ENCODE results near the gene B3GNT7.

The B3GNT7 gene

GRCh38 chr2:231421051-231421580, 25.6 kb downstream of the B3GNT7 start:
- Histone ChIP-seq H3K23ac (ENCODE audit: low read length) (no peak overlapping the region), H2AK5ac (ENCODE audit: low read length) (no peak overlapping the region), H2BK120ac (ENCODE audit: low read depth, low read length) (no peak overlapping the region), H3K36me3 (ENCODE audit: control insufficient read depth, insufficient read depth, low read length) (no peaks in the 10 kb centered on the region), H3K4me1 (ENCODE audit: control insufficient read depth, low read depth, low read length) (no peaks in the 10 kb centered on the region), H3K79me1 (ENCODE audit: low read length) (no peaks in the 10 kb centered on the region), H3K27ac (ENCODE audit: low read depth, low read length) (no peak overlapping the region), H2BK15ac (replicated peaks; ENCODE audit: low read depth) (no peak overlapping the region), H3K4me2 (ENCODE audit: low read length) (no peak overlapping the region), H3K79me2 (ENCODE audit: control insufficient read depth, insufficient read depth, low read length) (no peaks in the 10 kb centered on the region), H4K8ac (ENCODE audit: low read depth, low read length) (no peak overlapping the region), H3K27me3 (ENCODE audit: insufficient read depth, low read length, poor library complexity) (no peaks in the 10 kb centered on the region), H4K5ac (ENCODE audit: low read length) (no peak overlapping the region), H3K9ac (ENCODE audit: low read length) (no peak overlapping the region), H3K18ac (ENCODE audit: low read length) (no peak overlapping the region), H3K4ac (ENCODE audit: low read depth, low read length) (no peak overlapping the region), H2BK5ac (ENCODE audit: low read length) (no peak overlapping the region), H3K4me3 (ENCODE audit: low read length) (no peak overlapping the region), H3K56ac (ENCODE audit: low read length) (no peak overlapping the region)
- WGBS (ENCODE audit: extremely low coverage, insufficient coverage, low lambda C conversion rate): no CpG with 5 or more reads among the region's 9 CpGs
- no peak for DNase-seq

GRCh38 chr2:231422056-231422455, 26.5 kb downstream of the B3GNT7 start:
- no peak overlapping the region for H4K5ac ChIP-seq (ENCODE audit: low read length)
- H3K4me2 ChIP-seq (ENCODE audit: low read length): no peak overlapping the region
- no peaks in the 10 kb centered on the region for H3K79me1 ChIP-seq (ENCODE audit: low read length)
- H3K18ac ChIP-seq (ENCODE audit: low read length): no peak overlapping the region
- H2BK5ac ChIP-seq (ENCODE audit: low read length): no peak overlapping the region
- H2AK5ac ChIP-seq (ENCODE audit: low read length): no peak overlapping the region
- H3K4me1 ChIP-seq (ENCODE audit: control insufficient read depth, low read depth, low read length): no peaks in the 10 kb centered on the region
- H3K79me2 ChIP-seq (ENCODE audit: control insufficient read depth, insufficient read depth, low read length): no peaks in the 10 kb centered on the region
- H3K23ac ChIP-seq (ENCODE audit: low read length): no peak overlapping the region
- no peak overlapping the region for H3K27ac ChIP-seq (ENCODE audit: low read depth, low read length)
- H3K9ac ChIP-seq (ENCODE audit: low read length): no peak overlapping the region
- no peak overlapping the region for H2BK15ac ChIP-seq (replicated peaks; ENCODE audit: low read depth)
- no peak overlapping the region for H2BK120ac ChIP-seq (ENCODE audit: low read depth, low read length)
- H3K4me3 ChIP-seq (ENCODE audit: low read length): no peak overlapping the region
- H3K4ac ChIP-seq (ENCODE audit: low read depth, low read length): no peak overlapping the region
- DNase-seq: no peak
- no peak overlapping the region for H4K8ac ChIP-seq (ENCODE audit: low read depth, low read length)
- H3K56ac ChIP-seq (ENCODE audit: low read length): no peak overlapping the region
- no peaks in the 10 kb centered on the region for H3K36me3 ChIP-seq (ENCODE audit: control insufficient read depth, insufficient read depth, low read length)
- no peaks in the 10 kb centered on the region for H3K27me3 ChIP-seq (ENCODE audit: insufficient read depth, low read length, poor library complexity)
- no CpG with 5 or more reads among the region's 2 CpGs for WGBS (ENCODE audit: extremely low coverage, insufficient coverage, low lambda C conversion rate)

GRCh38 chr2:231423176-231423575, 27.7 kb downstream of the B3GNT7 start:
- H4K8ac ChIP-seq (ENCODE audit: low read depth, low read length): no peak overlapping the region
- H2BK15ac ChIP-seq (replicated peaks; ENCODE audit: low read depth): no peak overlapping the region
- H3K27me3 ChIP-seq (ENCODE audit: insufficient read depth, low read length, poor library complexity): no peaks in the 10 kb centered on the region
- H3K79me1 ChIP-seq (ENCODE audit: low read length): no peaks in the 10 kb centered on the region
- WGBS (ENCODE audit: extremely low coverage, insufficient coverage, low lambda C conversion rate): no CpG with 5 or more reads among the region's 10 CpGs
- H2BK120ac ChIP-seq (ENCODE audit: low read depth, low read length): no peak overlapping the region
- H3K4ac ChIP-seq (ENCODE audit: low read depth, low read length): no peak overlapping the region
- H3K36me3 ChIP-seq (ENCODE audit: control insufficient read depth, insufficient read depth, low read length): no peaks in the 10 kb centered on the region
- no peak overlapping the region for H3K27ac ChIP-seq (ENCODE audit: low read depth, low read length)
- no peak overlapping the region for H3K4me3 ChIP-seq (ENCODE audit: low read length)
- H3K9ac ChIP-seq (ENCODE audit: low read length): no peak overlapping the region
- H2BK5ac ChIP-seq (ENCODE audit: low read length): no peak overlapping the region
- no peak overlapping the region for H3K56ac ChIP-seq (ENCODE audit: low read length)
- no peaks in the 10 kb centered on the region for H3K4me1 ChIP-seq (ENCODE audit: control insufficient read depth, low read depth, low read length)
- no peak overlapping the region for H3K18ac ChIP-seq (ENCODE audit: low read length)
- no peaks in the 10 kb centered on the region for H3K79me2 ChIP-seq (ENCODE audit: control insufficient read depth, insufficient read depth, low read length)
- no peak overlapping the region for H3K4me2 ChIP-seq (ENCODE audit: low read length)
- no peak for DNase-seq
- no peak overlapping the region for H3K23ac ChIP-seq (ENCODE audit: low read length)
- H4K5ac ChIP-seq (ENCODE audit: low read length): no peak overlapping the region
- H2AK5ac ChIP-seq (ENCODE audit: low read length): no peak overlapping the region

GRCh38 chr2:231425291-231425810, 29.8 kb downstream of the B3GNT7 start:
- H3K4me2 ChIP-seq (ENCODE audit: low read length): no peak overlapping the region
- no CpG with 5 or more reads among the region's 8 CpGs for WGBS (ENCODE audit: extremely low coverage, insufficient coverage, low lambda C conversion rate)
- no peak overlapping the region for H4K5ac ChIP-seq (ENCODE audit: low read length)

GRCh38 chr2:231425811-231426703, 30.5 kb downstream of the B3GNT7 start:
- Histone ChIP-seq H3K27ac (ENCODE audit: low read depth, low read length) (no peak overlapping the region), H3K23ac (ENCODE audit: low read length) (peak overlapping the region; percentile 9), H3K4me3 (ENCODE audit: low read length) (no peak overlapping the region), H3K79me2 (ENCODE audit: control insufficient read depth, insufficient read depth, low read length) (no peaks in the 10 kb centered on the region), H3K4me1 (ENCODE audit: control insufficient read depth, low read depth, low read length) (no peaks in the 10 kb centered on the region), H3K56ac (ENCODE audit: low read length) (peak overlapping the region; percentile 3), H2BK5ac (ENCODE audit: low read length) (no peak overlapping the region), H3K36me3 (ENCODE audit: control insufficient read depth, insufficient read depth, low read length) (no peaks in the 10 kb centered on the region), H2BK15ac (replicated peaks; ENCODE audit: low read depth) (no peak overlapping the region), H2AK5ac (ENCODE audit: low read length) (no peak overlapping the region), H3K79me1 (ENCODE audit: low read length) (no peaks in the 10 kb centered on the region), H3K27me3 (ENCODE audit: insufficient read depth, low read length, poor library complexity) (no peaks in the 10 kb centered on the region), H3K18ac (ENCODE audit: low read length) (no peak overlapping the region), H2BK120ac (ENCODE audit: low read depth, low read length) (no peak overlapping the region), H4K8ac (ENCODE audit: low read depth, low read length) (no peak overlapping the region), H3K9ac (ENCODE audit: low read length) (no peak overlapping the region), H3K4ac (ENCODE audit: low read depth, low read length) (no peak overlapping the region), H4K5ac (ENCODE audit: low read length) (no peak overlapping the region), H3K4me2 (ENCODE audit: low read length) (no peak overlapping the region)
- WGBS (ENCODE audit: extremely low coverage, insufficient coverage, low lambda C conversion rate): no CpG with 5 or more reads among the region's 21 CpGs
- DNase-seq: peak; percentile 82

More at GRCh38 chr2:231425291-231425810, 29.8 kb downstream of the B3GNT7 start:
- Histone ChIP-seq H2BK5ac (ENCODE audit: low read length) (no peak overlapping the region), H2AK5ac (ENCODE audit: low read length) (no peak overlapping the region), H4K8ac (ENCODE audit: low read depth, low read length) (no peak overlapping the region), H3K27ac (ENCODE audit: low read depth, low read length) (no peak overlapping the region), H3K27me3 (ENCODE audit: insufficient read depth, low read length, poor library complexity) (no peaks in the 10 kb centered on the region), H3K4me1 (ENCODE audit: control insufficient read depth, low read depth, low read length) (no peaks in the 10 kb centered on the region), H3K79me1 (ENCODE audit: low read length) (no peaks in the 10 kb centered on the region), H3K4ac (ENCODE audit: low read depth, low read length) (no peak overlapping the region), H2BK120ac (ENCODE audit: low read depth, low read length) (no peak overlapping the region), H3K56ac (ENCODE audit: low read length) (peak overlapping the region; percentile 3), H2BK15ac (replicated peaks; ENCODE audit: low read depth) (no peak overlapping the region), H3K36me3 (ENCODE audit: control insufficient read depth, insufficient read depth, low read length) (no peaks in the 10 kb centered on the region), H3K23ac (ENCODE audit: low read length) (no peak overlapping the region), H3K4me3 (ENCODE audit: low read length) (no peak overlapping the region), H3K79me2 (ENCODE audit: control insufficient read depth, insufficient read depth, low read length) (no peaks in the 10 kb centered on the region), H3K18ac (ENCODE audit: low read length) (no peak overlapping the region), H3K9ac (ENCODE audit: low read length) (no peak overlapping the region)
- DNase-seq: peak; percentile 59

All from mesendoderm (in vitro differentiated cells).